ENCODE measurements around the gene LRRC59.

Gene LRRC59

GRCh38 chr17:50367401-50367800, 29.9 kb downstream of the LRRC59 start:
- no peak overlapping the region for H2BK12ac ChIP-seq (ENCODE audit: low read length in 2 of 2)
- H4K91ac ChIP-seq (ENCODE audit: low read length): no peak overlapping the region
- no peak overlapping the region for H2BK15ac ChIP-seq (ENCODE audit: low read depth, poor library complexity, severe bottlenecking)
- no peak overlapping the region for H3K4me3 ChIP-seq (ENCODE audit: insufficient read depth in 1 of 2, low read depth in 1 of 2, low read length in 2 of 2)
- no peak overlapping the region for H3K27ac ChIP-seq (ENCODE audit: low read length, poor library complexity, severe bottlenecking)
- 100% methylated on average over 1 of the region's 1 CpG for WGBS
- no peak overlapping the region for H4K8ac ChIP-seq (ENCODE audit: low read length)
- no peak overlapping the region for H2AFZ ChIP-seq (ENCODE audit: low read depth, low read length)
- H3K18ac ChIP-seq (ENCODE audit: low read depth in 1 of 2, low read length in 2 of 2): no peak overlapping the region
- H3K9me3 ChIP-seq (ENCODE audit: control insufficient read depth, low read length): no peaks in the 10 kb centered on the region
- peaks cover 39% of the 10 kb centered on the region for H3K4me1 ChIP-seq (ENCODE audit: control insufficient read depth, insufficient read depth, low read depth, low read length)
- peaks cover 49 to 60% of the 10 kb centered on the region in 2 experiments for H3K36me3 ChIP-seq (ENCODE audit: control insufficient read depth in 1 of 2, insufficient read depth in 2 of 2, low read depth in 1 of 2, low read length in 2 of 2)
- H3K14ac ChIP-seq (ENCODE audit: low read length in 2 of 2): no peak overlapping the region
- H3K79me1 ChIP-seq (replicated peaks; ENCODE audit: low read length, poor library complexity, severe bottlenecking): peaks cover 37% of the 10 kb centered on the region
- DNase-seq: no peak
- H3K4ac ChIP-seq (ENCODE audit: low read depth in 1 of 2, low read length in 2 of 2): no peak overlapping the region
- no peak overlapping the region for H2AK5ac ChIP-seq (ENCODE audit: low read length, severe bottlenecking)
- H3K23ac ChIP-seq (ENCODE audit: low read length in 2 of 2): no peak overlapping the region
- no peak overlapping the region for H3K9ac ChIP-seq (ENCODE audit: low read length)
- no peaks in the 10 kb centered on the region for H3K27me3 ChIP-seq (ENCODE audit: control insufficient read depth in 1 of 2, insufficient read depth in 1 of 2, low read length in 2 of 2)
- no peak overlapping the region for H2BK120ac ChIP-seq (ENCODE audit: low read depth, low read length)
- H2BK5ac ChIP-seq (ENCODE audit: low read depth, low read length, poor library complexity, severe bottlenecking): no peak overlapping the region
- no peak overlapping the region for H3K4me2 ChIP-seq (ENCODE audit: low read length, poor library complexity, severe bottlenecking)

- H2BK15ac ChIP-seq (ENCODE audit: low read depth, poor library complexity, severe bottlenecking): no peak overlapping the region
- H3K9ac ChIP-seq (ENCODE audit: low read length): no peak overlapping the region
- no peak overlapping the region for H2AFZ ChIP-seq (ENCODE audit: low read depth, low read length)
- no peak for DNase-seq
- WGBS: 96% methylated on average over 14 of the region's 14 CpGs
- H3K4me2 ChIP-seq (ENCODE audit: low read length, poor library complexity, severe bottlenecking): no peak overlapping the region
- H2AK5ac ChIP-seq (ENCODE audit: low read length, severe bottlenecking): no peak overlapping the region
- peaks cover 52 to 68% of the 10 kb centered on the region in 2 experiments for H3K36me3 ChIP-seq (ENCODE audit: control insufficient read depth in 1 of 2, insufficient read depth in 2 of 2, low read depth in 1 of 2, low read length in 2 of 2)
- peaks cover 32% of the 10 kb centered on the region for H3K79me1 ChIP-seq (replicated peaks; ENCODE audit: low read length, poor library complexity, severe bottlenecking)
- no peak overlapping the region for H4K91ac ChIP-seq (ENCODE audit: low read length)
- no peak overlapping the region for H3K4me3 ChIP-seq (ENCODE audit: insufficient read depth in 1 of 2, low read depth in 1 of 2, low read length in 2 of 2)
- no peak overlapping the region for H2BK120ac ChIP-seq (ENCODE audit: low read depth, low read length)
- H3K14ac ChIP-seq (ENCODE audit: low read length in 2 of 2): no peak overlapping the region
- no peaks in the 10 kb centered on the region for H3K27me3 ChIP-seq (ENCODE audit: control insufficient read depth in 1 of 2, insufficient read depth in 1 of 2, low read length in 2 of 2)
- peak overlapping the region; percentile 31 for H3K27ac ChIP-seq (ENCODE audit: low read length, poor library complexity, severe bottlenecking)
- no peak overlapping the region for H3K18ac ChIP-seq (ENCODE audit: low read depth in 1 of 2, low read length in 2 of 2)
- no peak overlapping the region for H3K4ac ChIP-seq (ENCODE audit: low read depth in 1 of 2, low read length in 2 of 2)
- H3K4me1 ChIP-seq (ENCODE audit: control insufficient read depth, insufficient read depth, low read depth, low read length): peaks cover 37% of the 10 kb centered on the region
- H3K9me3 ChIP-seq (ENCODE audit: control insufficient read depth, low read length): no peaks in the 10 kb centered on the region
- H2BK5ac ChIP-seq (ENCODE audit: low read depth, low read length, poor library complexity, severe bottlenecking): no peak overlapping the region
- H2BK12ac ChIP-seq (ENCODE audit: low read length in 2 of 2): no peak overlapping the region
- H3K23ac ChIP-seq (ENCODE audit: low read length in 2 of 2): no peak overlapping the region
- no peak overlapping the region for H4K8ac ChIP-seq (ENCODE audit: low read length)
These were observed 31.5 kb downstream of the LRRC59 start for GRCh38 chr17:50365649-50366393.

- Histone ChIP-seq H4K91ac (ENCODE audit: low read length) (no peak overlapping the region), H2AFZ (ENCODE audit: low read depth, low read length) (no peak overlapping the region), H3K27me3 (ENCODE audit: control insufficient read depth in 1 of 2, insufficient read depth in 1 of 2, low read length in 2 of 2) (no peaks in the 10 kb centered on the region), H3K4me3 (ENCODE audit: insufficient read depth in 1 of 2, low read depth in 1 of 2, low read length in 2 of 2) (no peak overlapping the region), H2BK5ac (ENCODE audit: low read depth, low read length, poor library complexity, severe bottlenecking) (no peak overlapping the region), H3K4me1 (ENCODE audit: control insufficient read depth, insufficient read depth, low read depth, low read length) (peaks cover 37% of the 10 kb centered on the region), H3K36me3 (ENCODE audit: control insufficient read depth in 1 of 2, insufficient read depth in 2 of 2, low read depth in 1 of 2, low read length in 2 of 2) (peaks cover 52 to 65% of the 10 kb centered on the region in 2 experiments), H2AK5ac (ENCODE audit: low read length, severe bottlenecking) (peak overlapping the region; percentile 23), H3K9ac (ENCODE audit: low read length) (no peak overlapping the region), H4K8ac (ENCODE audit: low read length) (no peak overlapping the region), H3K18ac (ENCODE audit: low read depth in 1 of 2, low read length in 2 of 2) (no peak overlapping the region), H3K27ac (ENCODE audit: low read length, poor library complexity, severe bottlenecking) (peak overlapping the region; percentile 31), H3K14ac (ENCODE audit: low read length in 2 of 2) (no peak overlapping the region), H2BK120ac (ENCODE audit: low read depth, low read length) (no peak overlapping the region), H2BK15ac (ENCODE audit: low read depth, poor library complexity, severe bottlenecking) (no peak overlapping the region), H2BK12ac (ENCODE audit: low read length in 2 of 2) (no peak overlapping the region), H3K4me2 (ENCODE audit: low read length, poor library complexity, severe bottlenecking) (no peak overlapping the region), H3K23ac (ENCODE audit: low read length in 2 of 2) (no peak overlapping the region), H3K79me1 (replicated peaks; ENCODE audit: low read length, poor library complexity, severe bottlenecking) (peaks cover 26% of the 10 kb centered on the region), H3K9me3 (ENCODE audit: control insufficient read depth, low read length) (no peaks in the 10 kb centered on the region), H3K4ac (ENCODE audit: low read depth in 1 of 2, low read length in 2 of 2) (no peak overlapping the region)
- WGBS: 50% methylated on average over 2 of the region's 2 CpGs
- DNase-seq: no peak
These were observed 32.2 kb downstream of the LRRC59 start for GRCh38 chr17:50365165-50365564.

GRCh38 chr17:50364715-50365114, 32.6 kb downstream of the LRRC59 start:
- Histone ChIP-seq H2BK15ac (ENCODE audit: low read depth, poor library complexity, severe bottlenecking) (no peak overlapping the region), H4K8ac (ENCODE audit: low read length) (no peak overlapping the region), H3K14ac (ENCODE audit: low read length in 2 of 2) (no peak overlapping the region), H3K4me3 (ENCODE audit: insufficient read depth in 1 of 2, low read depth in 1 of 2, low read length in 2 of 2) (no peak overlapping the region), H3K27ac (ENCODE audit: low read length, poor library complexity, severe bottlenecking) (peak overlapping the region; percentile 31), H2BK12ac (ENCODE audit: low read length in 2 of 2) (no peak overlapping the region), H3K4ac (ENCODE audit: low read depth in 1 of 2, low read length in 2 of 2) (no peak overlapping the region), H2AK5ac (ENCODE audit: low read length, severe bottlenecking) (no peak overlapping the region), H3K4me1 (ENCODE audit: control insufficient read depth, insufficient read depth, low read depth, low read length) (peaks cover 37% of the 10 kb centered on the region), H2AFZ (ENCODE audit: low read depth, low read length) (no peak overlapping the region), H2BK120ac (ENCODE audit: low read depth, low read length) (no peak overlapping the region), H3K23ac (ENCODE audit: low read length in 2 of 2) (no peak overlapping the region), H4K91ac (ENCODE audit: low read length) (no peak overlapping the region), H3K4me2 (ENCODE audit: low read length, poor library complexity, severe bottlenecking) (no peak overlapping the region), H3K36me3 (ENCODE audit: control insufficient read depth in 1 of 2, insufficient read depth in 2 of 2, low read depth in 1 of 2, low read length in 2 of 2) (peaks cover 52 to 63% of the 10 kb centered on the region in 2 experiments), H2BK5ac (ENCODE audit: low read depth, low read length, poor library complexity, severe bottlenecking) (no peak overlapping the region), H3K27me3 (ENCODE audit: control insufficient read depth in 1 of 2, insufficient read depth in 1 of 2, low read length in 2 of 2) (no peaks in the 10 kb centered on the region), H3K9me3 (ENCODE audit: control insufficient read depth, low read length) (no peaks in the 10 kb centered on the region), H3K9ac (ENCODE audit: low read length) (no peak overlapping the region), H3K18ac (ENCODE audit: low read depth in 1 of 2, low read length in 2 of 2) (no peak overlapping the region), H3K79me1 (replicated peaks; ENCODE audit: low read length, poor library complexity, severe bottlenecking) (peaks cover 22% of the 10 kb centered on the region)
- WGBS: 77% methylated on average over 9 of the region's 9 CpGs
- DNase-seq: peak; percentile 58

All from mesenchymal stem cell (in vitro differentiated cells and primary cell).